Mononuclear cell (primary cell): Measurements from ENCODE around the gene NTNG1. TPM values are rescaled to one million over a fixed set of nuclear protein-coding genes. Genes with fewer than 3 reads are reported as not detected.
"Not testable (repeated sequence)": the region's sequence is repeated elsewhere in the genome, so short reads cannot be mapped to it uniquely, and the experiment has no call there.

Experiments used
- H3K27me3 ChIP-seq: 2 replicates; pipeline ENCODE4 v1.6.0; 2011; ENCODE audit warnings: low read length, control low read depth; ENCODE audit not compliant: insufficient read depth
- H3K4me1 ChIP-seq: 2 replicates; pipeline ENCODE4 v1.5.1; 2011; ENCODE audit warnings: mild to moderate bottlenecking, low read length, control low read depth; ENCODE audit not compliant: insufficient read depth
- H3K4me3 ChIP-seq: 2 replicates; pipeline ENCODE4 v1.5.1; 2011; ENCODE audit warnings: mild to moderate bottlenecking, low read length, moderate library complexity
- H3K9me3 ChIP-seq: 2 replicates; pipeline ENCODE4 v1.5.1; 2011; ENCODE audit warnings: low read depth, mild to moderate bottlenecking, control low read depth, low read length
- total RNA-seq: library from RNA; depleted of rRNA; stranded (reverse); fragments of >200 nt; gene quantifications from one replicate; pipeline ENCODE4 v1.2.3, GENCODE V29; 2012

Gene NTNG1
- total RNA-seq, 1 donor, result 1.6 TPM

DNA sequence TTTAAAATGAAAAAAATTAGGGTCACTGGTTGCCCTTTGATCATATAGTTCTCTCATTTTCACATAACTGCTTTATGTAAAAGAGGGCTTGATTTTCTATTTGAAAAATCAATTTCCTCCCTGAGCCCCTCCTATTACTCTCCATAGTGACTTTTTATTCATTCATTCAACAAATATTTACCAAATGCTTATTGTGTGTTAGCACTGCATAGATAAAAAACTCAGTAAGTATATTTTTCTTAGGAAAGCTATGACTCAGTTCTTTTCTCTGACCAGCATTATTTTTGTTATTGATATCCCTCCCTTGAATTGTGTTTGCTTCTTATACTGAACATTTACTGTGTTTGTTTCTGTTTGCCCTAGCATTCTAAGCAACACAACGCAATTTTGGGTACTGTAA lies 59.8 kb downstream of the NTNG1 start:
- Histone ChIP-seq H3K4me3 (no peak overlapping the region), H3K9me3 (peaks cover 8% of the 10 kb centered on the region), H3K4me1 (no peaks in the 10 kb centered on the region), H3K27me3 (no peaks in the 10 kb centered on the region)

DNA sequence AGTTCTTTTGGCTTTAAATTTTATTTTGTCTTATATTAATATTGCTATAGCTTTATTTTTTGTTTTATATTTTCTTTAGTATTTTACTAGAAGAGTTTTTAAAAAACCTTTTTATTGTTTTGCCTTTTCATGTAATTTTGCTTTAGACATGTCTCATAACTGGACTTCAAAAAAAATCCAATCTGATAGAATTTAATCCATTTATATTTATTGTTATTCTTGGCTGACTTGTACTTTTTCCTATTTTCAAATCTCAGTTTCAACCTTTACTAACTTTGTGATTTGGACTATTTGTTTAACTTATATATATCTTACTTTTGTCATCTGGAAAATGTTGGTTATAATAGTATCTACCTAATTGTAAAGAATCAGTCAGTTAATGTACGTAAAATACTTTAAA lies 61.2 kb downstream of the NTNG1 start:
- no peaks in the 10 kb centered on the region for H3K27me3 ChIP-seq
- no peak overlapping the region for H3K4me3 ChIP-seq
- no peaks in the 10 kb centered on the region for H3K4me1 ChIP-seq
- peaks cover 8% of the 10 kb centered on the region for H3K9me3 ChIP-seq

GRCh38 chr1:107213225-107213624 lies 72.4 kb downstream of the NTNG1 start:
- no peak overlapping the region for H3K4me3 ChIP-seq
- no peaks in the 10 kb centered on the region for H3K4me1 ChIP-seq
- H3K27me3 ChIP-seq, result no peaks in the 10 kb centered on the region
- no peaks in the 10 kb centered on the region for H3K9me3 ChIP-seq

- Histone ChIP-seq H3K4me1 (no peaks in the 10 kb centered on the region), H3K27me3 (no peaks in the 10 kb centered on the region), H3K9me3 (no peaks in the 10 kb centered on the region), H3K4me3 (no peak overlapping the region)
Measured at GRCh38 chr1:107220036-107220435, 79.2 kb downstream of the NTNG1 start.

GRCh38 chr1:107225706-107226105 lies 84.9 kb downstream of the NTNG1 start:
- Histone ChIP-seq H3K4me3 (no peak overlapping the region), H3K4me1 (no peaks in the 10 kb centered on the region), H3K27me3 (no peaks in the 10 kb centered on the region), H3K9me3 (no peaks in the 10 kb centered on the region)

DNA sequence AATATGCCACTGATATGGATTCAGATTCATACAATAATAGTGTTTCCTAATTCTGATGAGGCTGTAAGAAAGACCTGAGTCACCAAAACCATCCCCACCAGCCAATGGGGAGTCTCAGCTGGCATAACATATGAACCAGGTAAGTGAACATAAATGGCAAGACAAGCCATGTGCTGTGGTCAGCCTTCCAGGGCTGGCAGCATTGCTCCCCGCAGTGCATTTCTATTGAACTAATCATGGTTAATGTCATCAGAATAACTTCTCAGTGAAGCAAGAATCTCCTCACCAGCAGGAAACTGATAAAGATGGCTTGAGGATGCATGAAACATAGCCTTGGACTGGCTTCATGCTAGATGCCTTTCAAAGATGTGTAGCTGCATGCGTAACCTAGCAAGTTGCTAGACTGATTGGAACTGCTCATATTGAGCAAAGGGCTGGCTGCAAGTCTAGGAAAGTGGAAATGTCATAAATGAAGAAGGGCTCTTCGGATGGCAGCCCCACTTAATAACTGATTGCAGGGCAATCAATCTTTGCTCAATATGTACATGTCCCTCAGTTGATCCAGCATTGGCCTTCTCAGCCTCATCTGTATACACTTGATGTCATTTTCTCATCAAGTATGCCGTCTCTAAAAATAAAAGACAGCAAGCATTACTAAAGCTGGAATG lies 88.0 kb downstream of the NTNG1 start:
- Histone ChIP-seq H3K27me3 (no peaks in the 10 kb centered on the region), H3K4me1 (no peaks in the 10 kb centered on the region), H3K9me3 (no peaks in the 10 kb centered on the region), H3K4me3 (no peak overlapping the region)

DNA sequence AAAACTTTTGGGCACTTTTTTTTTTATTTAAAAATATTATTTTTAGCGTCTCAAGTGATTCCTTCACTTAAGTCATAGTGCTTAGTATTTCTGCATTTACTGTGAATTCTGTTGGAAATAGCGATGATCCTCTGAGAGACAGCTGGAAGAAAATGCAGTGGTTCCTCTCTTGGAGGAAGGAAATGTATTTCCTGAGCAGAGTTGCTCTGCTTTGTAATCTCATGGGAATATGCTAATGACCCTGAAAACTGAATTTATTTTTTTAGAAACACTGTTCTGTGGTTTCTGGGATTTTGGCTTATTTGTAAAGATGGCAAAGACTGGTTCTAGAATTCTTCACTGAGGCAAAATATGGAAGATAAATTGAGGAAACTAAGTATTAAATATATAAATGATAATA lies 88.9 kb downstream of the NTNG1 start:
- Histone ChIP-seq H3K4me3 (no peak overlapping the region), H3K4me1 (no peaks in the 10 kb centered on the region), H3K9me3 (no peaks in the 10 kb centered on the region), H3K27me3 (no peaks in the 10 kb centered on the region)

GRCh38 chr1:107230121-107230520 lies 89.3 kb downstream of the NTNG1 start:
- no peaks in the 10 kb centered on the region for H3K9me3 ChIP-seq
- no peak overlapping the region for H3K4me3 ChIP-seq
- H3K4me1 ChIP-seq, result no peaks in the 10 kb centered on the region
- no peaks in the 10 kb centered on the region for H3K27me3 ChIP-seq

DNA sequence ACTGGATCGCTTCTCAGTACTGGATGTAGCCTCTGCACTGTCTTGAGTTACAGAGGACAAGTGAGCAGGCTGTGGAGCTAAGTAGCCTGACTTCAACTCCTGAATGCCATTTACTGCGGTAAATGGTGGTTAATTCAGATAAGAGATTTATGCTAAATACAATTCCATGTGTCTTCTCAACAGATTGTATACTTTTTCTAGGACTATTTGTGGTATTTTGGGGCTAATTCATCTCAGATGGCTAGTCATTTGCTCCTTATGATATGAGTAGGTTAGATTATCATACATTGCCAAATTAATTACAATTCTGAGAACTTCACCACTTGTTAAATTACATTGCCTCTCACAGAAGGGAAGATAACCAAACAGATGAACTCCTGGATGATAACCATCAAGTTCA lies 90.5 kb downstream of the NTNG1 start:
- no peaks in the 10 kb centered on the region for H3K27me3 ChIP-seq
- no peak overlapping the region for H3K4me3 ChIP-seq
- no peaks in the 10 kb centered on the region for H3K9me3 ChIP-seq
- H3K4me1 ChIP-seq, result no peaks in the 10 kb centered on the region

DNA sequence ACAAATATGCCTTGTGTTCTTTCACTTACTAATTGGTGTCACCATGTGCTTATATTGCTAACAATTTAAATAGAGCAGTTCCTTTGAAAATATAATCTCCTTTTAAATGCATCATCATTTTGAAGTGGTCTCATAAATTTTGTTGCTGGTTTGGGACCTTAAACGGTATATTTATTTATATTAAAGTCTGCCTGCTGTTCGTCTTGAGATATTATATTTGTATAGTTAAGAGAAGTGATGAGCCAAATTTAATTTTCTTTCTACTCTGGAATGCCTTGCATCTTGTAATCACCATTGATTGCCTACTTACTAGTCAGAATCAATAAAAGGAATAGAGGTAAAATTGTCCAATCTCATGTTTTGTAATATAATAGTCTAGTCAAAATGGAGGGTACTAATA lies 91.6 kb downstream of the NTNG1 start:
- no peaks in the 10 kb centered on the region for H3K27me3 ChIP-seq
- H3K4me3 ChIP-seq, result no peak overlapping the region
- no peaks in the 10 kb centered on the region for H3K4me1 ChIP-seq
- no peaks in the 10 kb centered on the region for H3K9me3 ChIP-seq

GRCh38 chr1:107236760-107237159 lies 95.9 kb downstream of the NTNG1 start:
- not testable (repeated sequence) for H3K9me3 ChIP-seq, H3K27me3 ChIP-seq, H3K4me3 ChIP-seq, H3K4me1 ChIP-seq

GRCh38 chr1:107243461-107243860 lies 102.6 kb downstream of the NTNG1 start:
- Histone ChIP-seq H3K27me3 (no peaks in the 10 kb centered on the region), H3K4me1 (no peaks in the 10 kb centered on the region), H3K9me3 (no peaks in the 10 kb centered on the region)

DNA sequence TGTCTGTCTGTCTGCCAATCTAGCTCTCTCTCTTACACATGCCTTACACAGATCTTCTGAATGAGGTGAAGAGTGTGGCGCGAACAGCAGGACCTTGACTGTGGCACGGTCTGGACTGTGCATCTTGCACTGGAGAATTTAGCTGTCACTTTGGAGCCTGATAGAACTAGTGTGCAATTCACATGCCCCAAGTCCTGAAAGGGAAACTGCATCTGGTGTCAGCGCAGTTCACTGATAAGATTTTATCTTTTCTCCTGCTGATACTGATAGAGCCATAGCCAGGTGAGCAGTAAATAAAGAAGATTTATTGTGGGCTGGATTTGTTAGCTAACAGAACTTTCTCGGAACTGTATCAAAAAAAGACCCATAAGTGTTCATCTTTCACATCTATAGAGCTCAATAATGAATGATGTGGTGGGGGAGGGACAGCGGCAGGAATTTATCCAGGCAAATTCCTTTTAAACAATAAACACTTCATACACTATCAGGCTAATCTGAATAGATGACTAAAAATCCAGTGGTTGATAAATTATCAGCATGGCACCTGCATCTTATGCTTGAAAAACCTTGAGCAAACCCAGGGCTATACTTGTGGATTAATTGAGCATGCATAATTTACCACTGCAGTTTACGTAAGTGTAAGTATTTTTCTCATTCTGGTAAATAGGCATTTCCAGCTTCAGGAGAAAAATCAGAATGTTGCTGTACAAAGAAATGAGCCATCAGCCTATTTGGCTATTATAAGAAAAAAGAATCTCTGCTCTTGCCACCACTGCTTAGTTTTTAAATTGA lies 104.1 kb downstream of the NTNG1 start:
- no peak overlapping the region for H3K4me3 ChIP-seq
- H3K27me3 ChIP-seq, result no peaks in the 10 kb centered on the region
- no peaks in the 10 kb centered on the region for H3K4me1 ChIP-seq
- no peaks in the 10 kb centered on the region for H3K9me3 ChIP-seq

More at GRCh38 chr1:107243461-107243860, 102.6 kb downstream of the NTNG1 start:
- H3K4me3 ChIP-seq, result no peak overlapping the region

DNA sequence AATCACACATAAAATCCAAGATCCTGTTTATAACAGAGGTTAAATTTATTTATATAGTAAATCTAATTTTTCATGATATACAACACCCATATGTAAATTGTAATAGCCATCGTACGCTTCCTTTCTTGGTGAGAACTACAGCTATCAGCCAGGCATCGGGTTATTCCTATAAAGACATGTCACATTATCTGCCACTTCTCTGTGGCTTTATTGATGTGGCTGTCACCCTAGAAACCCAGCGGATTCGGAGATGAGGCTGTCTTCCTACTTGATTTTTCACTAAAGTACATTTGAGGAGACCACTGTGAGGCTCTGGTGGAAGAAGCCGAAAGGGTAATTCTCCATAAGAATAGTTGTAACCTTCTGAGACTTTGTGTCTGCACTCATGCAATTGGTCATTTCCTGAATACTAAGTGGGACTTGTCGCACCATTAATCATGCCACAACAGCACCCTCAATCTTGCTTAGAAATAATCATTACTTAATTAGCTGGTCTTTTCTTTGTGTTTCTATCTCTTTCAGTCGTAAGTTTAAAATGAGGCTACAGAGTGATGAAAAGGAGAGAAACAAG lies 106.0 kb downstream of the NTNG1 start:
- Histone ChIP-seq H3K27me3 (no peaks in the 10 kb centered on the region), H3K4me3 (no peak overlapping the region), H3K9me3 (no peaks in the 10 kb centered on the region)

GRCh38 chr1:107247679-107248078 lies 106.8 kb downstream of the NTNG1 start:
- H3K9me3 ChIP-seq, result no peaks in the 10 kb centered on the region
- no peaks in the 10 kb centered on the region for H3K27me3 ChIP-seq
- no peaks in the 10 kb centered on the region for H3K4me1 ChIP-seq

More for the DNA sequence above, 106.0 kb downstream of the NTNG1 start:
- no peaks in the 10 kb centered on the region for H3K4me1 ChIP-seq

More at GRCh38 chr1:107247679-107248078, 106.8 kb downstream of the NTNG1 start:
- H3K4me3 ChIP-seq, result no peak overlapping the region
